ENCODE data around the gene POU2AF1.

POU2AF1 gene

GRCh38 chr11:111359223-111360149, 19.6 kb downstream of the POU2AF1 start:
- no peak for DNase-seq

DNA sequence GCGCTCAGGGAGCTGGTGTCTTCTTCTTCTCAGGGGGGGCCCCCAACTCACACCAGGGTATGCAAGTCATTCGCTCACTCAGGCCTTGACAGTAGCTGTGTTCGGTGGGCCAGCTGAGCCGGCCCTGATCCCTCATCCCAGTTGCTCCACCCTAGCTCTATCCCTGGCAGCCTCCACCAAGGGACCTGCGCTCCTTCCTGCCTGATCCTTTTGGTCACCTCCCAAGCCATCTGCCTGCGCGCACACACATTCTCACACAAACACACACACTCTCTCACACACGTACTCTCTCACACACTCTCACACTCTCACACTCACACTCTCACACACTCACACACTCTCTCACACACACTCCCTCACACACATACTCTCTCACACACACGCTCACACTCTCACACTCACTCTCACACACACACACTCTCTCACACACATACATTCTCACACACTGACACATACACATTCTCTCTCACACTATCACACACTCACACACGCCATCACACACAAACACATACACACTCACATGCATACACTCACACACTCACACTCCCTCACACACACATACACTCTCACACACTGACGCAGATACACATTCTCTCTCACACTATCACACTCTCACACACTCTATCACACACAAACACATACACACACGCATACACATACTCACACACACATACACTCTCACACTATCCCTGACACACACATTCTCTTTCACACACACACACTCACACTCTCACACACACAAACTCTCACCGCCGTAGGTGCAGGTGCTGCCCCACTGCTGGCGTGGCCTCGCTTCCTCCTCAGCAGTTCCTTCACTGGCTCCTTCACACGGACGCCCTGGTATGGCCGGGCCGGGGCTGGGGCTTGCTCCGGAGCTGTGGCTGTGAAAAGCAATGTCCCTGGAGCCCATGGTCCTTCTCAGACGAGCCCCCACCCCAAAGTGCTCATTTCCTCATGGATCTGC, 20.8 kb downstream of the POU2AF1 start:
- DNase-seq: no peak

- no peak for DNase-seq
Observed at GRCh38 chr11:111357150-111358037, 21.7 kb downstream of the POU2AF1 start.

- no peak for DNase-seq
Observed at GRCh38 chr11:111356660-111357048, 22.4 kb downstream of the POU2AF1 start.

- DNase-seq: no peak
Observed at GRCh38 chr11:111355956-111356659, 23.0 kb downstream of the POU2AF1 start.

DNA sequence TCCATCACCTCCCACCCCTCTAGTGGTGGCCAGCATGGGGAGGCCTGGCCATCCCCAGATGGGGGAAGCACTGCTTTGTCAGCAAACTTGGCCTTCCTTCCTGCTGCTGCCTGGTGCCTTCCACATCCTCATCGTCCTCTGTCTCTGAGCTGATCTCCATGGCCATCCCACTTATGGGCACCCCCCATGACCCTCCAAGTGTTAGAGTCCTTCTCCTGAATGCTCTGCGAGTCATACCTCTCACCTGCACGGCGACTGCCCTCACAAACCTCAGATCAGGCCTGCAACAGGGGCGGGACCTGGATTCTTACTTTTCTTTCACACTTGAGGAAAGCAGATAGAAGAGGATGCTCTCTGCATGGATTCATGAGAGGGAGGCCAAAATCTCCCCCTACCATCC, 24.0 kb downstream of the POU2AF1 start:
- no peak for DNase-seq

GRCh38 chr11:111354601-111354891, 24.5 kb downstream of the POU2AF1 start:
- no peak for DNase-seq

GRCh38 chr11:111353776-111354600, 25.1 kb downstream of the POU2AF1 start:
- DNase-seq: no peak

- DNase-seq: no peak
Observed at GRCh38 chr11:111352935-111353710, 26.0 kb downstream of the POU2AF1 start.

- DNase-seq: no peak
Observed at GRCh38 chr11:111352231-111352746, 26.8 kb downstream of the POU2AF1 start.

DNA sequence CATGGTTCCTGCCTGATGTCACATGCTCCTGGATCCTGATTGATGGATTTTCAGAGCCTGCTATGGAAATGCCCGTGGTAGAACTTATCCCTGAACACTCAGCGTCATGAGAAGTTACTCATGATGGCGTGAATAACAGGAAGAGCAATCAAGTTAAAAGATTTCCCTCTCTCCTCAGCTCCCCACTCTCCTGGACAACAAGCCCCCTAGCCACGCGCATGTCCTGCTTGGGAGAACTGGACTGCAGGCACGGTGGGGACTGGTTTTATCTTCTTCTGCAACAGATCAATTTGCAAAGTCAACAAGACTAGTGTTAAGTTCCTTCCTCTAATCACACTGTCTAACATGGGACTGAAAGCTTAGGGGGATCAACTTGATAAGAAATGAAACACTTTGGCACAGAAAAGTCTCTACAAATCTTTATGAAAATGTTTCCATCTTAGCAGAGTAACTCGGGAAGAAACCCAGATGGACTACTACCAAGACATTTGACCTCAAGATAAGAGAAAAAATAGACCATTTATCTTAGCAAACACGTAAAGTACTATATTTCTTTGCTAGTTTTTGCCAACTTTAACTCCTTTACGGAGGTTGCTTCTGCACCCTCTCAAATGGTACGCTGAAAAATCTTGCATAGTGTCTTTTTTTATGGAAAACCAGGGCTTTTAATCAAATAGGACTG, 27.6 kb downstream of the POU2AF1 start:
- no peak for DNase-seq

- no peak for DNase-seq
Observed at GRCh38 chr11:111350811-111351210, 28.3 kb downstream of the POU2AF1 start.

DNA sequence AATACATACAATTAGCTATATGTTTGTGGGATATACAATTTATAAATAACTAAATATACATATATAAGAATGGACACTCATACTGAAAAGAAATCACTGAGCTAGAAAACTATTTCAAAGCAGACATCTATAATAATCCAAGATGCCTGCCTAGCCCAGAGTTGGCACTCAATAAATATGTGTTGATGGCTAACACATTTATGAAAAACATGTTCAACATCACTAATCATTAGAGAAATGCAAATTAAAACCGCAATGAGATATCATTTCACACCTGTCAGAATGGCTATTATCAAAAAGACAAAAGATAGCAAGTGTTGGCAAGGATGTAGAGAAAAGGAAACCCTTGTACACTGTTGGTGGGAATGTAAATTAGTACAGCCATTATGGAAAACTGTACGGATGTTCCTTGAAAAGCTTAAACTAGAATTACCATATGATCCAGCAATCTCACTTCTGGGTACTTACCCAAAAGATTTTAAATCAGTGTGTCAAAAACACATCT, 29.8 kb downstream of the POU2AF1 start:
- DNase-seq: no peak

DNA sequence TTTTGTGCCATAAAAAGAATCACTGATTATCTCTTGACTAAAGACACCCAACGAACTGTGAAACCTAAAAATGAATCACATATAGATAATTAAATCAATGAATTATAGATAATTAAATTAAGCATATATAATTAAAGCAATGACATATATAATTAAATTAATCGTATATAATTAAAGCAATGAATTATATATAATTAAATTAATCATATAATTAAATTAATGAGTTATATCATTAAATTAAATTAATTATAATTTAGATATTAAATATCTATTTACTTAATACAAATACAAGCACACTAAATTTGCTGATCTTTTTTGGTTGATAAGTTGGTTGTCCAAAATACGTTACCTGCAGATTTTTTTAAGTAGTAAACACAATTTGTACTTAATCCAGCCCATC, 30.9 kb downstream of the POU2AF1 start:
- DNase-seq: no peak

DNA sequence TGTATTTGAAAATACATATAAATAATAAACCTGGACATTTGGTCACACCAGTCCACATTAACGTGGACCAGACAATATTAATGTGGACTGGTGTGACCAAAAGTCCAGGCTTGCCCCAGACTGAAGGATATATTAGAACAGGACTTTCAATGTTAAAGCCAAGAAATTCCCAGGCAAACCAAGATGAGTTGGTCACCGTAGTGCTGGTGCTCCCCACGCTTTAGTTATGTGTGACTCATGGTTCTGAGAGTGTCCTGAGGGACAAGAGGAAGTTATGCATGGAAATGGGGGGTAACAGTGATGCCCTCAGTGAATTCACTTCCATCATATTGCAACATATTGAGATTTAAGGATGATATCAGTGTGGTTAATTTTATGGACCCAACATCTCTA, 31.4 kb downstream of the POU2AF1 start:
- DNase-seq: no peak

GRCh38 chr11:111347002-111347722, 31.9 kb downstream of the POU2AF1 start:
- no peak for DNase-seq

- DNase-seq: no peak
Observed at GRCh38 chr11:111344032-111344431, 35.0 kb downstream of the POU2AF1 start.

DNA sequence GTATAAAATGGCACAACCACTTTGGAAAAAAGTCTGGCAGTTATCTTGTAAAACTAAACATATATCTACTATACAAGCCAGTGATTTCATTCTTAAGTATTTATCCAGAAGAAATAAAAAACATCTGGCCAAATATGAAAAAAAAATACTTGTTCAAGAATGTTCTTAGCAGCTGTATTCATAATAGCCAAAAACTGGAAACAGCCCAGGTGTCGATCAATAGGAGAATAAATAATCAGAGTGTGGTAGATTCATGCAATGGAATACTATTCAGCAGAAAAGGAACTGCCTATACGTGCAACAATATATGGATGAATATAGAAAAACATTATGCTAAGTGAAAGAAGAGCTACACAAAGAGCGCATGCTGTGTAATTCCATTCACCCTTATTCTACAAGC, 36.7 kb downstream of the POU2AF1 start:
- no peak for DNase-seq
